Activated naive CD4-positive, alpha-beta T cell treated with Interleukin-2 at 50 U/mL for 16 hours (primary cell): ENCODE measurements around the gene ALPP.
"Not testable (repeated sequence)": the region's sequence is repeated elsewhere in the genome, so short reads cannot be mapped to it uniquely, and the experiment has no call there.

Source experiments
- DNase-seq: peaks from one replicate; pipeline ENCODE4 v3.0.0-alpha.2; 2020

Gene ALPP

DNA sequence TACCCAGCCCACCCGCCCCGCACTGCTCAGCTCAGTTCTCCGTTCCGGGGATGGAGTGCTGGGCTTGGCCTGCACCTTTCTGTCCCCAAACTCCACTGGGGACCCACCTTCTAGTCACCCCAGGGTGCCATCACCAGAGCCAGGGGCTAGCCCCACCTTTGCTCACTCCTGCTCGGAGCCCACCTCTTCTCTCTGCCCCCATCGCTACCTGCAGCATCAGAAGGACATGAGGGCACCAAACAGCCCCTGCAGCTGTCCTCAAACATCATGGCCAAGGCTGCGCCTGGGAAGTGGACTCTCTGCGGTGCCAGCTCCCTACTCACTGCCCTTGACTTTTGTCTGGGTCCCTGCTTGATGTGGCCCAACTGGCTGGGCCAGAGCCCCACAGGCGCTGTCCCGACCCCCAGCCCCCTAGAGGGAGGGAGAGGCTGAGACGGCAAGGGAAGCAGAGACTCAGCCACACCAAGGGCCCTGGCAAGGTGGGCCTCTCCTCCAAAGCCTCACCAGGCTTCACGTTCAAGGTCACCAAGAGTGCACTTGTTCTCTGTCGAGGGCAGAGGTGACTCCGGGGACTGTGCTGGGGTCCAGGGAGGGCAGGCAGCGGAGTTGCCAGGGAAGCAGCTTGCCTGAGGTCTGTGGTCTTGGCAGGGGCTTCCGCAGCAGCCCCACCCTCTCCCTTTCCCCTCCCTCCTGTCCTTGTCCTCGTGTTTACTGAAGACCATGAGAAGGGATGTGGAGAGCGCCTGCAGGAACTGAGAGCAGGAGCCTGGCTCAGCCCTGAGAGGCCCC lies 13.6 kb upstream of the ALPP start:
- DNase-seq: not testable (repeated sequence)

GRCh38 chr2:232365621-232366321 lies 12.8 kb upstream of the ALPP start:
- DNase-seq: no peak

- not testable (repeated sequence) for DNase-seq
Measured at GRCh38 chr2:232366461-232366860, 12.1 kb upstream of the ALPP start.

DNA sequence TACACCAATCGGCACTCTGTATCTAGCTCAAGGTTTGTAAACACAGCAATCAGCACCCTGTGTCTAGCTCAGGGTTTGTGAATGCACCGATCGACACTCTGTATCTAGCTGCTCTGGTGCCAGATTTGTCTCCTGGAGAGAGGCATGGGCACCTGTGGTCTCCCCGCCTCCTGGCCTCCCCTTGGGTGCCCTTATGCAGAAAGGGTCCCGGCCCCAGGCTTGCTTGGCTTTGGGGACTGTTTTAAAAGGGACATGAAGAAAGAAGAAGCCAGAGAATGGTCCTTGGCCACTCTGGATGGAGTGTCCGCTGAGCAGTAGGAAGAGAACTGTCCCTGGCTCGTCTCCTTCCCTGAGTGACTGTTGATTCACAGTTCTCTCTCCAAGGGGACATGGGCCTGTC lies 11.5 kb upstream of the ALPP start:
- DNase-seq: no peak

GRCh38 chr2:232367591-232368233 lies 10.8 kb upstream of the ALPP start:
- DNase-seq: no peak

- no peak for DNase-seq
Measured at GRCh38 chr2:232368311-232368731, 10.2 kb upstream of the ALPP start.

DNA sequence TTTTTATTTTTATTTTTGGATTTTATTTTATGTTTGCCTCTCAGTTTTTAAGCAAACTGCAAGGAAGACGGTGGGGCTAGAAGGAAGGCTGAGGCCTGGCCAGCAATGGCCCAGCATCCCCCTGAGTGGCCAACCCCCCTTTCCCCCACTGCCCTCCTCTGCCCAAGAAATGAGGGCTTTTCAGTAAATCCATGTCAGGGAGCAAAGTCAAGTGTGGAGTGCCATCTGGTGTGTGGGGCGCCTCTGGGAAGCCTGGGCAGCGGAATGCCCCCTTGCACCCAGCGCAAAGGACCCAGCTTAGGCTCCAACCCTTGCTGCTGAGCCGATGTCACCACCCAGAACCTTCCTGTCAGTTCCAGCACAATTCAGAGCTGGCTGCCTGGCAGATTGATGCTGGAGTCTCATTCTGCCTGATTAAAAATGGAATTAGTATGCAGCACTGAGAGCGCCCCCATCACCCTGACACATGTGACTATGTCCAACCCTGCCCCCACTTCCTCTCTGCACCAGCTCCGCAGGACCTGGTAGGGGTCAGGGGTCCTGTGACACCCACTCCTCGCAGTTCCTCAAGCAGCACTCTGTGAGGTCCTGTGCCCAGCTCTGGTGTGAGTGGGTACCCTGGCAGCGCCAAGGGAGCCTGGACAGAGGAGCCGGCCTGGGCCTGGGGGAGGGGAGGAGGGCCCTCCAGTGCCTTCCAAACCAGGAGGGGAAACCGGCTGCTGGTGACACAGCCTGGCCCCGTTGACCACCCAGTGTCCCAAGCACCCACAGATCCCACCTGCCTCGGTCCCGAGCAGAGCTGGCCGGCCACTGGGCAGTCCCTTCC lies 9.2 kb upstream of the ALPP start:
- no peak for DNase-seq

GRCh38 chr2:232370007-232370406 lies 8.5 kb upstream of the ALPP start:
- not testable (repeated sequence) for DNase-seq

DNA sequence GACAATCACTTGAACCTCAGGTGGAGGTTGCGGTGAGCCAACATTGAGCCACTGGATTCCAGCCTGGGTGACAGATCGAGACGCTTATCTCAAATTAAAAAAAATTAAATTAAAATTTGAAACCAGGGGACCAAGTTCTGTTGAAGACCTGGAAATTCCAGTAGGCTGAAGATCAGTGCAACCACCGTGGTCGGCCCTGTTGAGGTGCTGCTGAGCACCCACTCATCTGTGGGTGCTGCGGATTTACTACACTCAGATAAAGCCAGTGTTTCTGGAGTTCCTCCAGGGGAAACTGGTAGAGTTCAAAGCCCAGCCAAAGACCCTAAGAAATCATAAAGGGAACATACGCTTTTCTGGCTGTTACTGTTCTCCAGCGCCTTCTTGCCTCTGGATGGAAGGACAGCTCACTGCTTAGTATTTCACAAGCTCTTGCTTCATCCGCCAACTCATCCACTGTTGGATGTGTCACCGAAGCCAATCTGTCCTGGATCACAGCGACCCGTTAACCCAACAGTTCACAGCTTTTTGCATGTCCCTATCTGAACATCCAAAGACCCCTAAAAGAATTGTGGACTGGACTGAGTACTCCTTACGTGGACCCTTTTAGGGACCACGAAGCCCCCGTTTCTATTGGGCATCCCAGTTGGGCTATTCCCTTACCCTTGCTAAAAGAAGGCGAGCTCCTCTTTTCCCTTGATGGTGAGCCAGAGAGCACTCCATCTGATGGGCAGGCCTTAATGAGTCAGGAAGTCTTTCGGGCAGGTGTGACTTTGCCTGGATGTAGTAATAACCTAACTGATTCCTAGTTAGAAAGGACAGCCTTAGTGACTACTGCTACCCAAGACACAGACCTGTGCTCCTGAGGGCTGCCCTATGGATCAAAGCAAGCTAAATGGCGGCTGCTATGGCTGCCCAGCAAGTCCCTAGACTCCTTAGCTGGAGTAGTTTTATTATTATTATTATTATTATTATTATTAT lies 6.0 kb upstream of the ALPP start:
- DNase-seq: no peak

DNA sequence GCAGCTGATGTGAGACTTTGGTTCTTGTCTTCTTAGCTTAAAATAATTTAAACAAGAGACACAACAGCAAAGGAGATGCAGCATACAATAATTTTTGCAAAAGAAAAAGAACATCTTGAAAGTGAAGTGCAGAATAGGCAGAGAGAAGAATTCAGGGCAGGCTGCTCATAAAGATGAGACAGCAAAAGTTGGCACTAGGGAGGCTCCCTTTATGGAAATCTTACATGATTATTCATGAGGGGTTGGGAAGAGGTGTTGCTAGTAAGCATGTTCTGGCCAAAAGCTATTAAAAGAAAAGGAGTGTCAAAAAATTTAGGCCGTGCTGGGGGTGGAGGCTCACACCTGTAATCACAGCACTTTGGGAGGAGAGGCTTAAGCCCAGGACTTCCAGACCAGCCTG lies 4.2 kb upstream of the ALPP start:
- DNase-seq: no peak

DNA sequence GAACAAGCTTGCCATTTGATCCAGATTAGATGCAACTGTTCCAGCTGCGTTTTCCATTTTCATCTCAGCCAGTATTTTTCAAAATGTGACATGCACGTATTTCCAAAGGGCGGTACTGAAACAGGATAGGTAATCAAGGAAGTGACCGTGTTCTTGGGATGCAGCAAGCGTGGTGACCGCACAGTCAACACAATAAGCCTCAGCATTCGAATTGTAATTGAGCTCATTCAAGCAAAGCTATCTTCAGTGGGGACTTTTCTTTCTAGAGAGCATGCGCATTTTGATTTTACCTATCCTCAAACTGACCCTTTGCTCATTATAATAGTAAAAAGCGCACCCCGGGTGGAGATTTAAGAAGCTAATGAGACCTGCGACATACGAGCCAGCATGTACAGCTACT lies 3.4 kb upstream of the ALPP start:
- DNase-seq: no peak

DNA sequence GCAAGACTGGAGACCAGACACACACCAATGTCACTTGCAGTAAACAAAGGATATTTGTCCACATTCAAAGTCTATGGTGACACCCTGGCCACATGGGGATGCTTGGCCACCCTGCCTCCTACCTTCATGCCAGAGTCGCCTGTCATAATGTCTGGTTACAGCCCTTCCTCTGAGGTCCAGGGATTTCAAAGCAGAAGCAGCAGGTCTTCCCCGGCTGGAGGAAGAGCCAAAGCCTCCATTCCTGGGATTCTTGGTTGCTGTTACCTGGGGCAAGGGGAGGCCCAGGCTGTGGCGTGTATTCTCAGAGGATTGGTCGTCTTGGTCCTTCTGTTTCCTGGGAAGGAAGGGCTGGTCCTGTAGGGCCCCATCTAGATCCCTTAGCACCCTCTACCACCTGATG lies 2.3 kb upstream of the ALPP start:
- DNase-seq: no peak

GRCh38 chr2:232376713-232377112 lies 1.8 kb upstream of the ALPP start:
- DNase-seq: no peak

DNA sequence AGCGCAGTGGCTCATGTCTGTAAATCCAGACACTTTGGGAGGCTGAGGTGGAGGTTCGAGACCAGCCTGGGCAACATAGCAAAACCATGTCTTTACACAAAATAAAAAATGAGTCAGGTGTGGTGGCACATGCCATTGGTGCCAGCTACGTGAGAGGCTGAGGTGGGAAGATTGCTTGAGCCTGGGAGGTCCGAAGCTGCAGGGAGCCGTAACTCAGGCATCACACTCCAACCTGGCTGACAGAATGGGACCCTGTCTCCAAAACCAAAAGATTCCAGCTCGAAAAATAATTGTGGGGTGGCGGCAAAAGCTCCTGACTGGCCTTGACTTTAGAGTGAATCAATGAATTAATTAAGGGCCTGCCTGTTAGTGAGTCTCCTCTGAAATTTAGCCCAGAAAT lies 1.2 kb upstream of the ALPP start:
- no peak for DNase-seq

DNA sequence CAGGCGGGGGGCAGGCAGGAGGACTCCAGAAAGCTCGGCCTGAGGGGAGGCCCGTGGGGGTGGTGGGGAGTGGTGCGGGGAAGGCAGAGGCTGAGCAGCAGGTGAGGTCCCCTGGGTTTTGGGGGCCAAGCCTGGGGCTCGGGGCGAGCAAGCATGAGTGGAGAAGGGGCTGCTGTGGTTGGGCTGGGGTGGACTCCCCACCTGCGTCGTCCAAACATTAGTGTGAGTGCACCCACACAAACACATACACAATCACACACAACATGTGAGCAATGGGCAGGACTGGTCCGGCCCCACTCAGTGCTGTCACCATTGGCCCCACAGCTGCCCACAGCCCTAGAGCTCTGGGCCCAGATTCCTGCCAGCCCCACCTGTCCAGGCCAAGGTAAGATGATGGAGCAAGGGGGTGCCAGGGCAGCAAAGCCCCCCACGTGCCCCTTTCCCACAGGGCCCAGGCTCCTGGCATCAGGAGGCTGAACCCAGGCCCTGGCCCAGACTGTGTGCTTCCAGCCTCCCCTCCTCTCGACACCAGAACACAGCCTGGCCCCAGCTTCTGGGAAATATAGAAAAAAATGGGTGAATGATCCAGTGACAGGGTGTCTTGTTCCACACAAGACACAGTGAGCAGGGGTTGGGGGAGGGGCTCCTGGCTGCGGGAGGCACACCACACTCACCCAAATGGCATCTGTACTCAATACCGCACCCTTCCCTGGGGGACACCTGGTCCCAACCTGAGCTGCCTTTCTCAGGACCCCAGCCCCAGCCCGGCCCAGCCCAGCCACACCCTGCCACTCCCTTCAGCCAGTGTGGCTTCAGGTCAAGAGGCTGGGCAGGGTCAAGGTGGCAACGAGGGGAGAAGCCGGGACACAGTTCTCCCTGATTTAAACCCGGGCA lies 463 bp upstream of the ALPP start:
- DNase-seq: no peak

GRCh38 chr2:232379610-232380590 lies 1.3 kb downstream of the ALPP start:
- DNase-seq: not testable (repeated sequence)

- not testable (repeated sequence) for DNase-seq
Measured at GRCh38 chr2:232381204-232382031, 2.9 kb downstream of the ALPP start.
